Adipocyte (in vitro differentiated cells): ENCODE results near the gene TRAK1.
A peak's percentile ranks its signal among the peaks of the same experiment; 100 is the strongest.

ENCODE experiments used
- DNase-seq: peaks from one replicate; pipeline ENCODE4 v3.0.0-alpha.2; 2015; ENCODE audit warnings: low read depth
- H3K27me3 ChIP-seq: replicated peaks from 2 replicates; pipeline ENCODE4 v1.7.0; 2013; ENCODE audit warnings: mild to moderate bottlenecking, low read length, moderate library complexity; ENCODE audit not compliant: control insufficient read depth, insufficient read depth
- H3K36me3 ChIP-seq: 2 replicates; pipeline ENCODE4 v1.7.0; 2013; ENCODE audit warnings: low read length, mild to moderate bottlenecking, moderate library complexity; ENCODE audit not compliant: control insufficient read depth, insufficient read depth, severe bottlenecking
- H3K4me1 ChIP-seq: 2 replicates; pipeline ENCODE4 v1.7.0; 2013; ENCODE audit warnings: mild to moderate bottlenecking, low read length, moderate library complexity; ENCODE audit not compliant: control insufficient read depth, insufficient read depth
- H3K4me3 ChIP-seq: 2 replicates; pipeline ENCODE4 v1.7.0; 2013; ENCODE audit warnings: mild to moderate bottlenecking, low read length, moderate library complexity
- H3K9ac ChIP-seq: 2 replicates; pipeline ENCODE4 v1.7.0; 2013; ENCODE audit warnings: mild to moderate bottlenecking, low read length, moderate library complexity
- H3K9me3 ChIP-seq: 2 replicates; pipeline ENCODE4 v1.7.0; 2013; ENCODE audit warnings: mild to moderate bottlenecking, low read length, moderate library complexity; ENCODE audit not compliant: control insufficient read depth

TRAK1 gene

DNA sequence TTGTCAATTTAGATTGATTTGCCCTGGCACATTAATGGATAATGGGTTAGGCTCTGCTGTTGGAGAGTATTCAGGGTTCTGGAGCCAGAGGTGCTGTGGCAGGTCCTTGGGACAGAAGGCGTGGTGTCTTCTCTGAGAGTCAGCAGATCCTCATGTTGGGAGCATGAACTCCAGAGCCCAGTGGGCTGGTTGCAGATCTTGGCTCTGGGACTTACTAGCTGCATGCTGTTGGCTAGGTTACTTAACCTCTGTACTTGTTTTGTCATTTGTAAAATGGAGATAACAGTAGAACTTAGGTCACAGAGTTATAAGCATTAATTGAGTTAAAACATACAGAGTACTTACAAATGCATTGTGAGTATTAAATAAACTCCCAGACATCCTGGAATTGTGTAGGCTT, 97.2 kb downstream of the TRAK1 start:
- no peak for DNase-seq

DNA sequence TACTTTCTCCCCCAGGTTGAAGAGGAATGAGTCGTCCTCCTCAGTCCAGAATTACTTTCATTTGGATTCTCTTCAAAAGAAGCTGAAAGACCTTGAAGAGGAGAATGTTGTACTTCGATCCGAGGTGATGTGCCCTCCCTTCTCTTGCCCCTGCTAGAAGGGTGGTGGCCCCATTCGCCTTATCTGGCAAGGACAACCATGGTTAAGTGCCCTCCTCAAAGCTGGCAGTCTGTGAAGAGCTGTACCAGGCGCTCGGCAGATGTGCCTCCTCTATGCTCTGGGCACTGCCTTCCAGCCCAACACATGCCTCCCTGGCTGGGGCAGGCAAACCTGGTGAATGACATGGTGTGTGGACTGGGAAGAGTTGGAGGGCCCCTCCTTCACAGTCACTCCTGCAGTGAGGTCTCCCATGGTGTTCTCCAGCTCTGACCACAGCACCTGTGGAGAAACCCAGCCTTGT, 97.9 kb downstream of the TRAK1 start:
- peak overlapping the region; percentile 40 for H3K9ac ChIP-seq
- no peaks in the 10 kb centered on the region for H3K27me3 ChIP-seq
- no peaks in the 10 kb centered on the region for H3K9me3 ChIP-seq
- DNase-seq: no peak
- H3K4me1 ChIP-seq: peaks cover 51% of the 10 kb centered on the region
- H3K4me3 ChIP-seq: peak overlapping the region; percentile 28
- H3K36me3 ChIP-seq: peaks cover 10% of the 10 kb centered on the region

More for the DNA sequence above, 97.2 kb downstream of the TRAK1 start:
- Histone ChIP-seq H3K4me1 (peaks cover 56% of the 10 kb centered on the region), H3K4me3 (peak overlapping the region; percentile 28), H3K36me3 (peaks cover 5% of the 10 kb centered on the region), H3K9ac (peak overlapping the region; percentile 47), H3K9me3 (no peaks in the 10 kb centered on the region), H3K27me3 (no peaks in the 10 kb centered on the region)

DNA sequence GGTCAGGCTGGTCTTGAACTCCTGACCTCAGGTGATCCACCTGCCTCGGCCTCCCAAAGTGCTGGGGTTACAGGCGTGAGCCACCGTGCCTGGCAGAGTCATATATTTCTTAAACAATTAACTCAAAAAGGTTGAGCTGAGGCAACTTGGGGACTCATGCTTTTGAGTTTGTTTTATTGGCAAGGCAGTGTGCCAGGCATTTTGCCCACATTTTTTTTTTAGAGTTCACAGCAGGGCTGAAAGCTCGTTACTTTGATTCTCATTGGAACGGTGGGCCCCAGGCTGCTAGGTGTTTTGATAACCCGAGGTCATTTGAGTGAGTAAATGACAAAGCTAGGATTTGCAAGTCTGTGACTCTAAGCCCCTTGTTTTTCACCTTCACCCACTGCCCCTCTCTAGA, 98.6 kb downstream of the TRAK1 start:
- no peaks in the 10 kb centered on the region for H3K27me3 ChIP-seq
- no peak for DNase-seq
- H3K36me3 ChIP-seq: peaks cover 17% of the 10 kb centered on the region
- H3K9me3 ChIP-seq: no peaks in the 10 kb centered on the region
- H3K4me1 ChIP-seq: peaks cover 44% of the 10 kb centered on the region
- no peak overlapping the region for H3K9ac ChIP-seq
- H3K4me3 ChIP-seq: no peak overlapping the region

DNA sequence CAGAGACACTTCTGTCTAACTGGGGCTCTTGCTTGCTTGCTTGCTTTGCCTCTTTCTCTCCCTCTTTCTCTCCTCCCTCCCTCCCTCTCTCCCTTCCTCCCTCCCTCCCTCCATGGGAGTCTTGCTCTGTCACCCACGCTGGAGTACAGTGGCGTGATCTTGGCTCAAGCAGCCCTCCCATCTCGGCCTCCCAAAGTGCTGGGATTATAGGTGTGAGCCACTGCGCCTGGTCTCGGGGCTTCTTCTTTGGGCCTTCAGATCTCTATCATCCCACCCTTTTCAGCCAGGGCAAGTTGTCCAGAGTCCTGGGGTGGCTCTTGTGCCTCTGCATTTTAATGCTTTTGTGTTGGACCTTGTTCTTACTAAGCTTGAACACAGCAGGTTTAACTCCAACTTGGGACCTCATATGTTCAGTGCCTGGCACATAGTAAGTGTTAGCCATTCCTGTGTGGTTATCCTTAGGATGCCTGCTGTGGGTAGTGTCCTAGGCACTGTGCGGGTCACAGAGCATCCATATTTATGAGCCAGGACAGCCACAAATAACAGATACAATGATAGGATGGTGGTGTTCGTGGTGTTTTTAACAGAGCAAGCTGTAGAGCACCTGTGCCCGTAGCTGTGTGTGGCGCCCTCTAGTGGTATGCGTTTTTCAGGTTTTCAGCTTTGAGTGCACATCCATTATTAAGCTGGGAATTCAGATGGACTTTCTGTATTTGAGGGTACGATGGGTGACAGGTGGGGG, 99.7 kb downstream of the TRAK1 start:
- H3K27me3 ChIP-seq: no peaks in the 10 kb centered on the region
- peaks cover 28% of the 10 kb centered on the region for H3K36me3 ChIP-seq
- no peak overlapping the region for H3K9ac ChIP-seq
- peaks cover 40% of the 10 kb centered on the region for H3K4me1 ChIP-seq
- H3K9me3 ChIP-seq: no peaks in the 10 kb centered on the region
- no peak overlapping the region for H3K4me3 ChIP-seq
- peak; percentile 74 for DNase-seq

DNA sequence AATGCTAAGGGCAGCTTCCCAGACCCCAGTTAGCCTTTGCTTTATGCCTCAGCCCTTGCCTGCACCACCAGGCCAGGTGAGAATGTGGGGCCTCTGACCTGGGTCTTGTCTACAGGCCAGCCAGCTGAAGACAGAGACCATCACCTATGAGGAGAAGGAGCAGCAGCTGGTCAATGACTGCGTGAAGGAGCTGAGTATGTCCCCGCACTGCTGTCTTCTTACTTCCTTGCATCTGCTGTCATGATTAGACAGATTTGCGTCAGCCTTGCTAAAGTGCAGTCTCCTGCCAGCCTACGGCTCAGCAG, 100.2 kb downstream of the TRAK1 start:
- H3K4me3 ChIP-seq: no peak overlapping the region
- no peaks in the 10 kb centered on the region for H3K27me3 ChIP-seq
- DNase-seq: no peak
- no peak overlapping the region for H3K9ac ChIP-seq
- no peaks in the 10 kb centered on the region for H3K9me3 ChIP-seq
- peaks cover 29% of the 10 kb centered on the region for H3K36me3 ChIP-seq
- H3K4me1 ChIP-seq: peaks cover 45% of the 10 kb centered on the region

DNA sequence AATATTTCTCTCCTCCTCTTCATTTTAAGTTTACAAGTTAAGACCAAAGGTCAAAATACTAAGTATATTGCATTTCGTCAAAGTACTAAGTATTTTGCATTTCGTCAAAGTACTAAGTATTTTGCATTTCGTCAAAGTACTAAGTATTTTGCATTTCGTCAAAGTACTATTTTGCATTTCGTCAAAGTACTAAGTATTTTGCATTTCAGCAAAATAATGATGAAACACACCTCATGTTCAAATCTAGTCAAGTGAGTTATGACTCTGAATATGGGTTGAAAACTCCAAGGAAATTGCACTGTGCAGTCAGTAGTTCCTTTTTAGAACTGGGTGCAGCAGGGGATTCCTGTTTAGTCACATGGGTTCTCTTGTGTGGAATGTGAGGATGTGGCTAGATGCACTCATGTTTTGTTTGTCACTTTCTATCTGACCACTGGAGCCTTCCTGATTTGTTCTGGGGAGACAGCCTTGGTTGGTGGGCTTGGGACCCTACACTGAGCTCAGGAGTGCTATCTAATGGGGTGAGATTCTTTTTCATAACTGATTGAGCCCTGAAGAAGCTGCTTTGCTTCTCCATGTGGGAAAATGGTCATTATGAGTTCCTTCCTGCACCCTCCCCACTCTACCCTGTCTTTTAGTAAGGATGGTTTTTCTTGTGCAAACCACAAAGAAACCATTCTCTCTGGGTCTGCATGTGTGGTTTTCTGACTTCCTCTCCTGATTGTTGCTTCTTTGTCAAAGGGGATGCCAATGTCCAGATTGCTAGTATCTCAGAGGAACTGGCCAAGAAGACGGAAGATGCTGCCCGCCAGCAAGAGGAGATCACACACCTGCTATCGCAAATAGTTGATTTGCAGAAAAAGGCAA, 101.4 kb downstream of the TRAK1 start:
- no peaks in the 10 kb centered on the region for H3K27me3 ChIP-seq
- H3K36me3 ChIP-seq: peaks cover 39% of the 10 kb centered on the region
- H3K4me3 ChIP-seq: no peak overlapping the region
- H3K9me3 ChIP-seq: no peaks in the 10 kb centered on the region
- no peak overlapping the region for H3K9ac ChIP-seq
- peak; percentile 16 for DNase-seq
- peaks cover 45% of the 10 kb centered on the region for H3K4me1 ChIP-seq

DNA sequence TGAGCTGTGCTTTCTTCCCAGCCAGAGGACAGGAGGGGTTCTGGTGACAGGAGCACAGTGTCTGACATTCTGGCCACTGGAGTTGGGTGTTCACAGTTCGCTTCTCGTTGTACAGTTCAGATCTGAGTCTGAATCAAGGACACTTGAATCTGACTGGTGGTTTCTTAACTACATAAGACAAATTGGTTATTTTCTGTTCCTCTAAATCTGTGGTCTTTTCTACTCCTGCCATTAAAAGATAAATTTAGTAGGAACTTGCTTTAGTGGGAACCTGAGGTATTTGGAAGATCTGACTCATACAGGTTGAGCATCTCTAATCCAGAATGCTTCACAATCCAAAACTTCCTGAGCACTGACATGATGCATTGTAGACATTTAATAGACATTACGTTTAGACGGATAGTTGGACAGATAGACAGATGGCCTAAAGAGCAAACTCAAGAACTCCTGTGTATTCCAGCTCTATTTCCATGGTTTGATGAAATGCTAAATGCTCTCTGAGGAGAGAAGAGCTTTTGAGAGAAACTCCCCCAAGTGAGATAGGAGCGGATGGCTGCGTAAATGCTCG, 103.9 kb downstream of the TRAK1 start:
- Histone ChIP-seq H3K36me3 (peaks cover 63% of the 10 kb centered on the region), H3K27me3 (no peaks in the 10 kb centered on the region), H3K9ac (no peak overlapping the region), H3K4me1 (peaks cover 21% of the 10 kb centered on the region), H3K9me3 (no peaks in the 10 kb centered on the region), H3K4me3 (no peak overlapping the region)
- DNase-seq: no peak

DNA sequence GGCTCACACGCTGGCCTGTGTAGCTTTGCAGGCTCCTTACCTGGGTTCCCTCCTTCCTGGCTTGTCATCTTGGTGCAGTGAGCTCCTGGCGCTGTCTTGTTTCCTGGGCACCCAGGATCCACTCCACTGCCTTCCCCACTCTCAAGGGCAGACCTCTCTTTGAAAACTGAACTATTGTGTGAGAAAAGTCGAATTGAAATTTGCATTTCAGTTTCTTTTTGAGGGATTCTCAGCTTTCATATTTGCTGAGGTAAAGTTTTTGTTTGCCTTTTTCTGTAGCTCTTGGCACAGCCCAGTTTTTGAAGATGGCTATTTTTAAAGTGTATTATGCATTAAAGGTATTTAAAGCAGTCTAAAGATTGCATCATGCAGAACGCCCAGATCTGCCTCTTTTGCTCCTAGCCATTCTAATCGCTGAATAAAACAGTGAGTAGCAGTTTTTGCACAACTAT, 104.7 kb downstream of the TRAK1 start:
- Histone ChIP-seq H3K4me3 (no peak overlapping the region), H3K27me3 (no peaks in the 10 kb centered on the region), H3K36me3 (peaks cover 72% of the 10 kb centered on the region), H3K4me1 (peaks cover 18% of the 10 kb centered on the region), H3K9ac (no peak overlapping the region), H3K9me3 (no peaks in the 10 kb centered on the region)
- DNase-seq: peak; percentile 49

DNA sequence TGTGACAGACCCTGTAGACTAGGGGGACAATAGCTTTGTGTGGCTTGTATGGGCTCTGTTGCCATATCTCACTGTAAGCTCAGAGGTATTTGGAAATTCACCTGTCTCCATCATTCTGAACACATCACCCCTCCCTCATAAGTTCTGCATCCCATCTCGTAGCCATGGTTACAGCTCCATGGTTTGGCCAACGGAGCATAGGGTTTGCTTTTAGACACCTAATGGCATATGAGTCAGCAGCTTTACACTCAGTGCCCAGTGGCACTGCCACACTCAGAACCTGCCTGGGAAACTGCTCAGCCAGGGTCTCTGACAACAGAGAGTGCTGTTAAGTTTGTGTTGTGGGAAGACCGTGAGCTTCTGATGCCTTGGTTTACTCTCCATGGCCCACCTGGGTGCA, 107.6 kb downstream of the TRAK1 start:
- Histone ChIP-seq H3K27me3 (no peaks in the 10 kb centered on the region), H3K36me3 (peaks cover 93% of the 10 kb centered on the region), H3K9ac (no peak overlapping the region), H3K4me1 (peaks cover 9% of the 10 kb centered on the region), H3K4me3 (no peak overlapping the region), H3K9me3 (no peaks in the 10 kb centered on the region)
- no peak for DNase-seq

DNA sequence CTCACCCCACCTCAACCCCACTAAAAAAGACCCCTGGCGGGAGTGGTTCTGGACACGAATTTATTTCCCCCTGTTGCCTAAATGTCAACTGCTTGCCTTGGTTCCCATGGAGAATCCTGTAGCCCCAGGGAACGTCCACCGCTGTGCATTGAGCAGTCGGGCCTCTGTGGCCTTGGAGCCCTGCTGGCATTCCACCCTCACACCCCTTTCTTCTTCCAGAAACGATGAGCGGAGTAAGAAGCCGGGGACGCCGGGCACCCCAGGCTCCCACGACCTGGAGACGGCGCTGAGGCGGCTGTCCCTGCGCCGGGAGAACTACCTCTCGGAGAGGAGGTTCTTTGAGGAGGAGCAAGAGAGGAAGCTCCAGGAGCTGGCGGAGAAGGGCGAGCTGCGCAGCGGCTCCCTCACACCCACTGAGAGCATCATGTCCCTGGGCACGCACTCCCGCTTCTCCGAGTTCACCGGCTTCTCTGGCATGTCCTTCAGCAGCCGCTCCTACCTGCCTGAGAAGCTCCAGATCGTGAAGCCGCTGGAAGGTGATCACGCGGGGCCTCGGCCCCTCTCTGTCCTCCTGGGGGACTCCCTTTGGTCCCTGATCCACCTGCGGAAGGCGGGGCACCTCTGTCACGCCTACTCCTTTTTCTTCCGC, 111.2 kb downstream of the TRAK1 start:
- no peak for DNase-seq
- Histone ChIP-seq H3K4me3 (no peak overlapping the region), H3K36me3 (peaks cover 92% of the 10 kb centered on the region)

More for the DNA sequence above, 111.2 kb downstream of the TRAK1 start:
- H3K4me1 ChIP-seq: no peaks in the 10 kb centered on the region
- no peaks in the 10 kb centered on the region for H3K9me3 ChIP-seq
- H3K27me3 ChIP-seq: no peaks in the 10 kb centered on the region
- no peak overlapping the region for H3K9ac ChIP-seq
